Neural cell (in vitro differentiated cells): ENCODE results near the gene PERM1. TPM values are rescaled to one million over a fixed set of nuclear protein-coding genes. Genes with fewer than 3 reads are reported as not detected.

Experiments
- H2AFZ ChIP-seq: fragments of 200-600, 300-800 bp; sonication (generic), shearing (Covaris generic); 2 replicates; pipeline ENCODE4 v1.6.0; 2014; ENCODE audit warnings: low read depth, mild to moderate bottlenecking, antibody characterized with exemption, low read length, moderate library complexity
- H3F3A ChIP-seq: fragments of 200-600 bp; shearing (Covaris generic); 2 replicates; pipeline ENCODE4 v1.6.1; 2016; ENCODE audit warnings: mild to moderate bottlenecking, moderate library complexity, mixed read lengths, antibody characterized with exemption, low read length; ENCODE audit not compliant: insufficient read depth, poor library complexity, severe bottlenecking
- H3K27ac ChIP-seq: fragments of 200-600, 300-800 bp; sonication (generic), shearing (Covaris generic); 2 replicates; pipeline ENCODE4 v1.5.1; 2014; ENCODE audit warnings: mild to moderate bottlenecking, low read length, moderate library complexity
- H3K27me3 ChIP-seq: fragments of 300-800, 200-600 bp; sonication (generic), shearing (Covaris generic); 2 replicates; pipeline ENCODE4 v1.6.0; 2014; ENCODE audit warnings: mild to moderate bottlenecking, low read depth, low read length, moderate library complexity; ENCODE audit not compliant: insufficient read depth
- H3K36me3 ChIP-seq: fragments of 300-800, 200-600 bp; sonication (generic), shearing (Covaris generic); 2 replicates; pipeline ENCODE4 v1.5.1; 2014; ENCODE audit warnings: mild to moderate bottlenecking, antibody characterized with exemption, low read length, moderate library complexity; ENCODE audit not compliant: insufficient read depth
- H3K4me2 ChIP-seq: fragments of 300-800, 200-600 bp; sonication (generic), shearing (Covaris generic); 2 replicates; pipeline ENCODE4 v1.6.0; 2014; ENCODE audit warnings: mild to moderate bottlenecking, low read length
- H3K4me3 ChIP-seq: fragments of 300-800, 200-600 bp; sonication (generic), shearing (Covaris generic); 2 replicates; pipeline ENCODE4 v1.5.1; 2014; ENCODE audit warnings: mild to moderate bottlenecking, low read length, moderate library complexity
- H3K79me2 ChIP-seq: fragments of 200-600 bp; shearing (Covaris generic); replicated peaks from 2 replicates; pipeline ENCODE4 v1.6.0; 2014; ENCODE audit warnings: mild to moderate bottlenecking, low read length, moderate library complexity; ENCODE audit not compliant: insufficient read depth
- H3K9ac ChIP-seq: fragments of 300-800, 200-600 bp; sonication (generic), shearing (Covaris generic); 2 replicates; pipeline ENCODE4 v1.6.1; 2016; ENCODE audit warnings: mild to moderate bottlenecking, low read length, mixed read lengths
- H3K9me2 ChIP-seq: fragments of 200-600 bp; shearing (Covaris generic); 2 replicates; pipeline ENCODE4 v1.6.1; 2016; ENCODE audit warnings: mild to moderate bottlenecking, low read length, mixed read lengths; ENCODE audit not compliant: insufficient read depth
- H3K9me3 ChIP-seq: fragments of 200-600, 300-800 bp; sonication (generic), shearing (Covaris generic); 2 replicates; pipeline ENCODE4 v1.6.1; 2016; ENCODE audit warnings: mild to moderate bottlenecking, mixed run types, low read length, moderate library complexity, mixed read lengths
- H4K20me1 ChIP-seq: fragments of 200-600 bp; shearing (Covaris generic); 2 replicates; pipeline ENCODE4 v1.6.1; 2016; ENCODE audit warnings: mild to moderate bottlenecking, mixed run types; ENCODE audit not compliant: insufficient read depth
- CTCF ChIP-seq: fragments of 450-650 bp; IDR thresholded peaks from 2 replicates; pipeline ENCODE4 v1.5.1; 2014; ENCODE audit warnings: antibody characterized with exemption, mild to moderate bottlenecking, moderate library complexity; ENCODE audit not compliant: poor library complexity, severe bottlenecking
- EP300 ChIP-seq: fragments of 450-650 bp; conservative IDR thresholded peaks from 2 replicates; pipeline ENCODE4 v1.6.1; 2014; ENCODE audit warnings: antibody characterized with exemption, mild to moderate bottlenecking, moderate library complexity; ENCODE audit not compliant: poor library complexity, severe bottlenecking
- EZH2 ChIP-seq: fragments of 200-600, 300-800 bp; shearing (Covaris generic), sonication (generic); IDR thresholded peaks from 2 replicates; pipeline ENCODE4 v1.6.1; 2014; ENCODE audit warnings: antibody characterized with exemption, low read length, borderline replicate concordance, mild to moderate bottlenecking; ENCODE audit not compliant: insufficient read depth, poor library complexity, severe bottlenecking
- MXI1 ChIP-seq: fragments of 450-650 bp; conservative IDR thresholded peaks from 2 replicates; pipeline ENCODE4 v1.6.1; 2014; ENCODE audit warnings: antibody characterized with exemption, mild to moderate bottlenecking; ENCODE audit not compliant: poor library complexity, severe bottlenecking
- POLR2AphosphoS5 ChIP-seq: IDR thresholded peaks from 2 replicates; pipeline ENCODE4 v1.6.1; 2012
- RAD21 ChIP-seq: fragments of 450-650 bp; conservative IDR thresholded peaks from 2 replicates; pipeline ENCODE4 v1.6.1; 2014; ENCODE audit warnings: antibody characterized with exemption, mild to moderate bottlenecking, moderate library complexity
- REST ChIP-seq: IDR thresholded peaks from 2 replicates; pipeline ENCODE4 v1.6.1; 2012; ENCODE audit warnings: borderline replicate concordance
- SMC3 ChIP-seq: fragments of 450-650 bp; conservative IDR thresholded peaks from 2 replicates; pipeline ENCODE4 v1.6.1; 2014; ENCODE audit warnings: antibody characterized with exemption, mild to moderate bottlenecking, moderate library complexity; ENCODE audit not compliant: poor library complexity
- TAF1 ChIP-seq: IDR thresholded peaks from 2 replicates; pipeline ENCODE4 v1.6.1; 2012; ENCODE audit warnings: low read depth
- polyA plus RNA-seq: library from polyadenylated mRNA; depleted of rRNA; stranded (reverse); fragments of >200 nt; gene quantifications from 2 replicates; pipeline ENCODE4 v1.2.3, GENCODE V29; 2014

PERM1 gene
- polyA plus RNA-seq, 1 donor from 2014 or later: not detected

- Histone ChIP-seq H3K27me3 (peaks cover 49% of the 10 kb centered on the region), H3K36me3 (no peaks in the 10 kb centered on the region)
These were observed 10.0 kb downstream of the PERM1 start for GRCh38 chr1:971751-972506.

More at GRCh38 chr1:971751-972506, 10.0 kb downstream of the PERM1 start:
- Histone ChIP-seq H4K20me1 (no peaks in the 10 kb centered on the region), H3K4me3 (no peak overlapping the region), H3K27ac (no peak overlapping the region), H2AFZ (no peak overlapping the region), H3F3A (no peaks in the 10 kb centered on the region), H3K9ac (no peak overlapping the region), H3K4me2 (no peak overlapping the region), H3K79me2 (no peaks in the 10 kb centered on the region), H3K9me2 (no peaks in the 10 kb centered on the region), H3K9me3 (no peaks in the 10 kb centered on the region)
- no peak for TF ChIP-seq POLR2AphosphoS5
- no peak for TF ChIP-seq MXI1
- no peak for TF ChIP-seq REST
- TF ChIP-seq TAF1: no peak
- no peak for TF ChIP-seq SMC3
- no peak for TF ChIP-seq RAD21
- no peak for TF ChIP-seq EP300
- no peak for TF ChIP-seq EZH2
- TF ChIP-seq CTCF: no peak
